Neural progenitor cell (in vitro differentiated cells): Measurements from ENCODE around the gene IGDCC3. TPM values are rescaled to one million over a fixed set of nuclear protein-coding genes. Genes with fewer than 3 reads are reported as not detected.

Source experiments
- DNase-seq: peaks from one replicate; pipeline ENCODE4 v3.0.0-alpha.2; 2016; ENCODE audit warnings: low spot score
- H2AFZ ChIP-seq: fragments of 200-600 bp; sonication (generic); replicated peaks from 2 replicates; pipeline ENCODE4 v1.6.1; 2016; ENCODE audit warnings: antibody characterized with exemption
- H3F3A ChIP-seq: fragments of 200-600 bp; sonication (generic); 2 replicates; pipeline ENCODE4 v1.6.1; 2016; ENCODE audit warnings: antibody characterized with exemption, low read depth
- H3K27ac ChIP-seq: fragments of 200-600 bp; sonication (generic); 2 replicates; pipeline ENCODE4 v1.5.1; 2016; ENCODE audit warnings: mild to moderate bottlenecking
- H3K27me3 ChIP-seq: fragments of 200-600 bp; sonication (generic); 2 replicates; pipeline ENCODE4 v1.6.1; 2016; ENCODE audit warnings: mild to moderate bottlenecking, moderate library complexity
- H3K36me3 ChIP-seq: fragments of 200-600 bp; sonication (generic); 2 replicates; pipeline ENCODE4 v1.5.1; 2016
- H3K4me1 ChIP-seq: fragments of 200-600 bp; sonication (generic); 2 replicates; pipeline ENCODE4 v1.6.1; 2016; ENCODE audit warnings: mixed run types
- H3K4me2 ChIP-seq: fragments of 200-600 bp; sonication (generic); 2 replicates; pipeline ENCODE4 v1.6.1; 2016
- H3K4me3 ChIP-seq: fragments of 200-600 bp; sonication (generic); 2 replicates; pipeline ENCODE4 v1.5.1; 2016
- H3K79me2 ChIP-seq: fragments of 200-600 bp; sonication (generic); 2 replicates; pipeline ENCODE4 v1.6.1; 2016; ENCODE audit warnings: low read depth
- H3K9ac ChIP-seq: fragments of 200-600 bp; sonication (generic); 2 replicates; pipeline ENCODE4 v1.6.1; 2016
- H3K9me3 ChIP-seq: fragments of 200-600 bp; sonication (generic); 2 replicates; pipeline ENCODE4 v1.5.1; 2016; ENCODE audit warnings: low read depth
- H4K20me1 ChIP-seq: fragments of 200-600 bp; sonication (generic); 2 replicates; pipeline ENCODE4 v1.6.1; 2016; ENCODE audit warnings: low read depth
- H3K27ac Mint-ChIP-seq: 3 replicates; pipeline ENCODE4 v1.8.0; 2021; ENCODE audit warnings: mixed read lengths
- H3K27me3 Mint-ChIP-seq: 2 replicates; pipeline ENCODE4 v1.8.0; 2022; ENCODE audit warnings: low read depth, mild to moderate bottlenecking, inconsistent platforms, moderate library complexity, mixed read lengths; ENCODE audit not compliant: insufficient read depth
- H3K36me3 Mint-ChIP-seq: 3 replicates; pipeline ENCODE4 v1.8.0; 2021; ENCODE audit warnings: mixed read lengths
- H3K4me1 Mint-ChIP-seq: 3 replicates; pipeline ENCODE4 v1.8.0; 2021; ENCODE audit warnings: mixed read lengths
- H3K4me3 Mint-ChIP-seq: 3 replicates; pipeline ENCODE4 v1.8.0; 2021; ENCODE audit warnings: mild to moderate bottlenecking, moderate library complexity, mixed read lengths
- H3K9me3 Mint-ChIP-seq: 3 replicates; pipeline ENCODE4 v1.8.0; 2020; ENCODE audit warnings: mixed read lengths
- CTCF ChIP-seq: fragments of 200-600 bp; sonication (generic); IDR thresholded peaks from 2 replicates; pipeline ENCODE4 v1.5.1; 2017; ENCODE audit warnings: antibody characterized with exemption, mild to moderate bottlenecking
- EZH2 ChIP-seq: fragments of 200-600 bp; sonication (generic); IDR thresholded peaks from 2 replicates; pipeline ENCODE4 v1.6.1; 2017; ENCODE audit warnings: antibody characterized with exemption, mild to moderate bottlenecking, moderate library complexity
- EZH2phosphoT487 ChIP-seq: fragments of 200-600 bp; sonication (generic); IDR thresholded peaks from 2 replicates; pipeline ENCODE4 v1.6.1; 2017; ENCODE audit warnings: antibody characterized with exemption
- total RNA-seq: library from RNA; depleted of rRNA; stranded (reverse); fragments of >200 nt; gene quantifications from 2 replicates; pipeline ENCODE4 v1.2.3, GENCODE V29; 2015; ENCODE audit warnings: low replicate concordance

IGDCC3 gene
- total RNA-seq, 1 donor from 2014 or later = 15.8 TPM

- no peaks in the 10 kb centered on the region for H3K79me2 ChIP-seq
- Mint-ChIP-seq H3K27ac (no peak overlapping the region), H3K4me1 (peaks cover 57% of the 10 kb centered on the region), H3K36me3 (peaks cover 14% of the 10 kb centered on the region), H3K9me3 (no peaks in the 10 kb centered on the region), H3K4me3 (no peak overlapping the region), H3K27me3 (peaks cover 3% of the 10 kb centered on the region)
- no peak overlapping the region for H3K4me2 ChIP-seq
- DNase-seq = no peak
- no peaks in the 10 kb centered on the region for H4K20me1 ChIP-seq
- no peaks in the 10 kb centered on the region for H3K36me3 ChIP-seq
- H3K4me3 ChIP-seq = no peak overlapping the region
- H3K9ac ChIP-seq = no peak overlapping the region
- peaks cover 40% of the 10 kb centered on the region for H3F3A ChIP-seq
- H2AFZ ChIP-seq = no peak overlapping the region
- peaks cover 12% of the 10 kb centered on the region for H3K4me1 ChIP-seq
- TF ChIP-seq EZH2phosphoT487 (no peak), CTCF (no peak), EZH2 (no peak)
- H3K9me3 ChIP-seq = no peaks in the 10 kb centered on the region
- peaks cover 19% of the 10 kb centered on the region for H3K27me3 ChIP-seq
- H3K27ac ChIP-seq = no peak overlapping the region
Observed at GRCh38 chr15:65383456-65383855, 5.7 kb upstream of the IGDCC3 start.

GRCh38 chr15:65382921-65383320 lies 5.1 kb upstream of the IGDCC3 start:
- Histone ChIP-seq H3K4me2 (no peak overlapping the region), H3F3A (peaks cover 45% of the 10 kb centered on the region), H4K20me1 (no peaks in the 10 kb centered on the region), H3K4me1 (peaks cover 12% of the 10 kb centered on the region), H2AFZ (no peak overlapping the region), H3K4me3 (no peak overlapping the region), H3K27me3 (peaks cover 19% of the 10 kb centered on the region), H3K9ac (no peak overlapping the region), H3K9me3 (no peaks in the 10 kb centered on the region), H3K27ac (no peak overlapping the region), H3K36me3 (no peaks in the 10 kb centered on the region), H3K79me2 (no peaks in the 10 kb centered on the region)
- Mint-ChIP-seq H3K27me3 (peaks cover 3% of the 10 kb centered on the region), H3K27ac (no peak overlapping the region), H3K4me1 (peaks cover 59% of the 10 kb centered on the region), H3K9me3 (no peaks in the 10 kb centered on the region), H3K4me3 (peak overlapping the region; percentile 25), H3K36me3 (peaks cover 14% of the 10 kb centered on the region)
- TF ChIP-seq EZH2 (no peak), EZH2phosphoT487 (no peak), CTCF (no peak)
- DNase-seq = no peak

GRCh38 chr15:65382146-65382491 lies 4.3 kb upstream of the IGDCC3 start:
- Histone ChIP-seq H4K20me1 (no peaks in the 10 kb centered on the region), H3K9me3 (no peaks in the 10 kb centered on the region), H3K9ac (no peak overlapping the region), H3K27ac (no peak overlapping the region), H3K36me3 (no peaks in the 10 kb centered on the region), H3K4me1 (peaks cover 12% of the 10 kb centered on the region), H3F3A (peaks cover 46% of the 10 kb centered on the region), H3K4me3 (no peak overlapping the region), H3K4me2 (no peak overlapping the region), H3K79me2 (no peaks in the 10 kb centered on the region), H3K27me3 (peaks cover 19% of the 10 kb centered on the region), H2AFZ (no peak overlapping the region)
- peaks cover 3% of the 10 kb centered on the region for H3K27me3 Mint-ChIP-seq
- H3K4me1 Mint-ChIP-seq = peaks cover 59% of the 10 kb centered on the region
- no peak for TF ChIP-seq CTCF
- peaks cover 12% of the 10 kb centered on the region for H3K36me3 Mint-ChIP-seq
- H3K9me3 Mint-ChIP-seq = no peaks in the 10 kb centered on the region
- DNase-seq = no peak
- H3K4me3 Mint-ChIP-seq = no peak overlapping the region
- H3K27ac Mint-ChIP-seq = no peak overlapping the region
